Smooth muscle cell (in vitro differentiated cells): Measurements from ENCODE around the gene HAT1. TPM values are rescaled to one million over a fixed set of nuclear protein-coding genes. Genes with fewer than 3 reads are reported as not detected.
"Not testable (repeated sequence)": the region's sequence is repeated elsewhere in the genome, so short reads cannot be mapped to it uniquely, and the experiment has no call there.

Source experiments
- DNase-seq: peaks from one replicate; lab custom pipeline; 2025; ENCODE audit not compliant: unreplicated experiment; lab: John Stamatoyannopoulos, UW
- H2AFZ ChIP-seq: fragments of 200-600 bp; sonication (generic); 2 replicates; pipeline ENCODE4 v1.6.0; 2016; ENCODE audit warnings: antibody characterized with exemption, low read depth, mild to moderate bottlenecking
- H3F3A ChIP-seq: fragments of 200-600 bp; sonication (generic); 2 replicates; pipeline ENCODE4 v1.6.0; 2017; ENCODE audit warnings: antibody characterized with exemption, low read depth
- H3K27ac ChIP-seq: fragments of 200-600 bp; sonication (generic); 2 replicates; pipeline ENCODE4 v1.5.1; 2016; ENCODE audit warnings: low read depth, mild to moderate bottlenecking
- H3K27me3 ChIP-seq: fragments of 200-600 bp; sonication (generic); 2 replicates; pipeline ENCODE4 v1.6.1; 2016; ENCODE audit warnings: low read depth, mild to moderate bottlenecking
- H3K36me3 ChIP-seq: fragments of 200-600 bp; sonication (generic); 2 replicates; pipeline ENCODE4 v1.5.1; 2016; ENCODE audit warnings: low read depth
- H3K4me1 ChIP-seq: fragments of 200-600 bp; sonication (generic); 2 replicates; pipeline ENCODE4 v1.5.1; 2016; ENCODE audit warnings: low read depth
- H3K4me2 ChIP-seq: fragments of 200-600 bp; sonication (generic); 2 replicates; pipeline ENCODE4 v1.6.0; 2016; ENCODE audit warnings: mild to moderate bottlenecking
- H3K4me3 ChIP-seq: fragments of 200-600 bp; sonication (generic); 2 replicates; pipeline ENCODE4 v1.5.1; 2016; ENCODE audit warnings: mild to moderate bottlenecking
- H3K79me2 ChIP-seq: fragments of 200-600 bp; sonication (generic); 2 replicates; pipeline ENCODE4 v1.6.0; 2016; ENCODE audit warnings: low read depth, mild to moderate bottlenecking
- H3K9ac ChIP-seq: fragments of 200-600 bp; sonication (generic); 2 replicates; pipeline ENCODE4 v1.6.0; 2016; ENCODE audit warnings: low read depth
- H3K9me3 ChIP-seq: fragments of 200-600 bp; sonication (generic); replicated peaks from 2 replicates; pipeline ENCODE4 v1.5.1; 2016; ENCODE audit warnings: low read depth
- H4K20me1 ChIP-seq: fragments of 200-600 bp; sonication (generic); 2 replicates; pipeline ENCODE4 v1.6.0; 2016; ENCODE audit warnings: low read depth
- WGBS: methylation state at CpG from one replicate; pipeline ENCODE4 v1.1.7; 2016; ENCODE audit warnings: low lambda C conversion rate; 5-methylcytosine and 5-hydroxymethylcytosine counted together
- polyA plus RNA-seq: library from polyadenylated mRNA; unstranded; fragments of >200 nt; fragmentation: Nextera tagmentation; extraction: Ambion mirVana; gene quantifications from 2 replicates; pipeline ENCODE4 v1.2.1, GENCODE V29; 2016
- total RNA-seq: library from RNA; depleted of rRNA; stranded (reverse); fragments of >200 nt; gene quantifications from 2 replicates; pipeline ENCODE4 v1.2.3, GENCODE V29; 2014
- TF ChIP-seq, protein P1 (sequence below): fragments of 200-600 bp; sonication (generic); IDR thresholded peaks from 2 replicates; pipeline ENCODE4 v1.5.1; 2017; ENCODE audit warnings: borderline replicate concordance, mild to moderate bottlenecking, antibody characterized with exemption; ENCODE audit not compliant: insufficient read depth, poor library complexity, severe bottlenecking

The HAT1 gene
- total and polyA plus RNA-seq, 2 experiments from 2014 or later, result 59.1 to 65.7 TPM

DNA sequence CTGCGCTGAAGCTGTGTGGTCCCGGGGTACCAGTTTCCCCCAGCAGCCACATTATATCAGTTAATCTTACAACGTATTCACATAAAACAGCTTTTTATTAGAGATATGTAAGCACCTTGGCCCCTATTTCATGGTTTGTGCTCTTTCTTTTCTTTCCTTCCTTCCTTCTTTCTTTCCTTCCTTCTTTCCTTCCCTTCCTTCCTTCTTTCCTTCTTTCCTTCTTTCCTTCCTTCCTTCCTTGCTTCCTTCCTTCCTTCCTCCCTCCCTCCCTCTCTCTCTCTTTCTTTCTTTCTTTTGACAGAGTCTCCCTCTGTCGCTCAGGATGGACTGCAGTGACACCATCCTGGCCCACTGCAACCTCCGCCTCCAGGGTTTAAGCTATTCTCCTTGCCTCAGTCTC is 73.8 kb downstream of the HAT1 start:
- no peak overlapping the region for H3K4me2 ChIP-seq
- H3F3A ChIP-seq, result no peaks in the 10 kb centered on the region
- DNase-seq, result no peak
- peaks cover 8% of the 10 kb centered on the region for H3K4me1 ChIP-seq
- no peaks in the 10 kb centered on the region for H3K9me3 ChIP-seq
- no peak overlapping the region for H2AFZ ChIP-seq
- H3K79me2 ChIP-seq, result no peaks in the 10 kb centered on the region
- no peak overlapping the region for H3K4me3 ChIP-seq
- TF ChIP-seq, protein P1, sequence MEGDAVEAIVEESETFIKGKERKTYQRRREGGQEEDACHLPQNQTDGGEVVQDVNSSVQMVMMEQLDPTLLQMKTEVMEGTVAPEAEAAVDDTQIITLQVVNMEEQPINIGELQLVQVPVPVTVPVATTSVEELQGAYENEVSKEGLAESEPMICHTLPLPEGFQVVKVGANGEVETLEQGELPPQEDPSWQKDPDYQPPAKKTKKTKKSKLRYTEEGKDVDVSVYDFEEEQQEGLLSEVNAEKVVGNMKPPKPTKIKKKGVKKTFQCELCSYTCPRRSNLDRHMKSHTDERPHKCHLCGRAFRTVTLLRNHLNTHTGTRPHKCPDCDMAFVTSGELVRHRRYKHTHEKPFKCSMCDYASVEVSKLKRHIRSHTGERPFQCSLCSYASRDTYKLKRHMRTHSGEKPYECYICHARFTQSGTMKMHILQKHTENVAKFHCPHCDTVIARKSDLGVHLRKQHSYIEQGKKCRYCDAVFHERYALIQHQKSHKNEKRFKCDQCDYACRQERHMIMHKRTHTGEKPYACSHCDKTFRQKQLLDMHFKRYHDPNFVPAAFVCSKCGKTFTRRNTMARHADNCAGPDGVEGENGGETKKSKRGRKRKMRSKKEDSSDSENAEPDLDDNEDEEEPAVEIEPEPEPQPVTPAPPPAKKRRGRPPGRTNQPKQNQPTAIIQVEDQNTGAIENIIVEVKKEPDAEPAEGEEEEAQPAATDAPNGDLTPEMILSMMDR, result no peak
- no peaks in the 10 kb centered on the region for H3K27me3 ChIP-seq
- H4K20me1 ChIP-seq, result no peaks in the 10 kb centered on the region
- H3K36me3 ChIP-seq, result no peaks in the 10 kb centered on the region
- H3K9ac ChIP-seq, result no peak overlapping the region
- H3K27ac ChIP-seq, result no peak overlapping the region
- WGBS, result 95% methylated on average over 5 of the region's 5 CpGs

DNA sequence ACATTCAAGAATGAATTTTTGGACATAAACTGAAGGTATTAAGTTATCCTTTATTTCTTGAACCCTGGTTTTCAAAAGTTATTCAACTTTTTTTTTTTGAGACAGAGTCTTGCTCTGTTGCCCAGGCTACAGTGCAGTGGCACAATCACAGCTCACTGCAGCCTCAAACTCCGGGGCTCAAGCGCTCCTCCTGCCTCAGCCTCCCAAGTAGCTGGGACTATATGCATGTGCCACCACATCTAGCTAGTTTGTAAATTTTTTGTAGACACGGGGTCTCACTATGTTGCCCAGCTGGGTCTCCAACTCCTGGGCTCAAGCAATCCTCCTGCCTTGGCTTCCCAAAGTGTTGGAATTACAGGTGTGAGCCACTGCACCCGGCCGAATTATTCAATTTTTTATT is 74.8 kb downstream of the HAT1 start:
- H3K9ac ChIP-seq, H3F3A ChIP-seq, H3K79me2 ChIP-seq, H3K4me2 ChIP-seq, H3K27ac ChIP-seq, H3K4me3 ChIP-seq, H3K9me3 ChIP-seq, H3K4me1 ChIP-seq, H3K27me3 ChIP-seq, H2AFZ ChIP-seq, H3K36me3 ChIP-seq, DNase-seq, H4K20me1 ChIP-seq: not testable (repeated sequence)
- WGBS, result 84% methylated on average over 5 of the region's 5 CpGs

DNA sequence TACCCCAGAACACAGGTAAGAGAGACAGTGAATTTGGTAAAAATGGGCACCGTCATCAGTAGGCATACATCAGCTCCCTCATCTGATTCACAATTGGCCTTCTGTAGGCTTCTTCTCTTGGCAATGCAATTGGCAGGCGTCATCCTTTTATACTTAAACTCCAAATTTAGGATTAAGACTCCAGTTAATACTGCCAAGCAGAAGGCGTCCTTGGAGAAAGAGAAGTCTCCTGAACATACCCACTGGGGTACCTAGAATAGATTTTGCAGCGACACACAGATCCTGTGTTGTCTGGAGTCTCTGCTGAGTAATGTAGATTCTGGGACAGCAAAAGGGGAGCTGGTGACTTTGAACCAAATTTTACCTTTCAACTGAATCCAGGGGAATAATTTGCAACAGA is 76.9 kb downstream of the HAT1 start:
- Histone ChIP-seq H4K20me1 (no peaks in the 10 kb centered on the region), H3K4me1 (peaks cover 8% of the 10 kb centered on the region), H3K27ac (no peak overlapping the region), H3K9ac (no peak overlapping the region), H3F3A (no peaks in the 10 kb centered on the region), H3K9me3 (no peaks in the 10 kb centered on the region), H3K36me3 (no peaks in the 10 kb centered on the region), H3K79me2 (no peaks in the 10 kb centered on the region), H3K4me3 (peak overlapping the region; percentile 64), H2AFZ (peak overlapping the region; percentile 98), H3K4me2 (peak overlapping the region; percentile 88), H3K27me3 (no peaks in the 10 kb centered on the region)
- 59% methylated on average over 4 of the region's 4 CpGs for WGBS
- TF ChIP-seq, protein P1, result no peak
- no peak for DNase-seq

DNA sequence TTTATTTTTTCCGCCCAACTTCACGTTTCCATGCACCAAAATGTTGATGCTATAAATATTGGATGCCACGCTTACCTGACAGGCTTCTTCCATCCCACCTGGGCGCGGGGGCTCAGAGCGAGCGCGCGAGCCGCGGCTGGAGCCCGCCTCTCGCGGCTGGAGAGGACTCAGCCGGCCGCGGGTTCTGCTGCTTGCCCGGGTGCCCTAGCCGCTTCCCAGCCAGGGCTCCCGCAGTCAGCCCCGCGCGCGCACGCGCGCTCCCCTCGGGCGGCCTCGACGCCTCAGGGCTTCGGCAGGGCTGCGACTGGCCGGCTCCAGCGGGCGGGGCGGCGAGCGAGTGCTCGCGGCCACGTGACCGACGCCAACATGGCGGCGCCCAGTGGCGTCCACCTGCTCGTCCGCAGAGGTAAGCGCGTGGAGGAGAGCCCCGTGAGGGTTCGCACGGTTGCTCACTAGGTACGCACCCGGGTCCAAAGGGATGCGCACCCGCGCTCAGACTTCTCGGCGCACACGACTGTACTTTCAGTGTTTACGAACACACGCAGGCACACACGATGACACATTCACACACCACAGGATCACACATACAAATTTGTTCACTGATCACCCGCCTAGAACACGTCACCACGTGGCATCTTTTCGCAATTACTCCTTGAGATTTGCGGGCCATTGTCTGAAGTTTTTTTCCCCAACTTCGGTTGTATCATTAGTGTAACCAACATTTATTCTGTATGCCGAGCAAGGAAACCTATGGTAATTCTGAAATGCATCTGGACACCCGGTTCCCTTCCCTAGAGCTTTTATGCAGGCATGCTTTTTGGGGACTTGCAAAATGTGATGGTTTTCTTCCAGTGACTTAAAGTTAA is 77.6 kb downstream of the HAT1 start, which contains the start of gene METAP1D:
METAP1D (plus strand) TSS at position 350 of the 866 bp plus-strand sequence; CDS start at position 367, 17 bp downstream.
- Histone ChIP-seq H4K20me1 (no peaks in the 10 kb centered on the region), H3K27ac (peak within 1 kb of the TSS; percentile 51), H3K9ac (peak within 1 kb of the TSS; percentile 70), H3K9me3 (no peaks in the 10 kb centered on the region), H3K4me1 (peaks cover 8% of the 10 kb centered on the region), H3F3A (no peaks in the 10 kb centered on the region), H2AFZ (peak within 1 kb of the TSS; percentile 98), H3K27me3 (no peaks in the 10 kb centered on the region), H3K79me2 (no peaks in the 10 kb centered on the region), H3K36me3 (no peaks in the 10 kb centered on the region), H3K4me2 (peak within 1 kb of the TSS; percentile 88), H3K4me3 (peak within 1 kb of the TSS; percentile 64)
- peak; percentile 75 for DNase-seq
- WGBS, result under 1% methylated on average over 70 of the region's 73 CpGs
- TF ChIP-seq, protein P1, result no peak
